Measurements from ENCODE around the gene LTBP1.

- TF ChIP-seq RAD21 (IDR thresholded peaks at IDR 0.05) = no peak
- TF ChIP-seq FOXA1 (IDR thresholded peaks at IDR 0.05) = no peak
Observed at GRCh38 chr2:33371304-33372090, 424.7 kb downstream of the LTBP1 start.

Measured in liver (tissue), 2 donors.